Mesendoderm (in vitro differentiated cells): ENCODE measurements around the gene EVI5.
"Not testable (repeated sequence)": the region's sequence is repeated elsewhere in the genome, so short reads cannot be mapped to it uniquely, and the experiment has no call there.

Experiments used
- DNase-seq: peaks from one replicate; pipeline ENCODE4 v3.0.0; 2013
- H2AK5ac ChIP-seq: 2 replicates; pipeline ENCODE4 v1.6.1; 2013; ENCODE audit warnings: low read length, inconsistent platforms
- H2BK120ac ChIP-seq: 2 replicates; pipeline ENCODE4 v1.6.1; 2013; ENCODE audit warnings: low read depth, mild to moderate bottlenecking, low read length, moderate library complexity, mixed read lengths
- H2BK15ac ChIP-seq: replicated peaks from 2 replicates; pipeline ENCODE4 v1.6.1; 2013; ENCODE audit warnings: low read depth, mild to moderate bottlenecking, moderate library complexity
- H2BK5ac ChIP-seq: 2 replicates; pipeline ENCODE4 v1.6.1; 2013; ENCODE audit warnings: low read length, inconsistent platforms
- H3K18ac ChIP-seq: 2 replicates; pipeline ENCODE4 v1.6.1; 2013; ENCODE audit warnings: mild to moderate bottlenecking, low read length, mixed read lengths
- H3K23ac ChIP-seq: one replicate; pipeline ENCODE4 v1.6.1; 2013; ENCODE audit warnings: low read length
- H3K27ac ChIP-seq: 2 replicates; pipeline ENCODE4 v1.5.1; 2013; ENCODE audit warnings: low read depth, mild to moderate bottlenecking, inconsistent platforms, low read length, moderate library complexity
- H3K27me3 ChIP-seq: 2 replicates; pipeline ENCODE4 v1.6.1; 2013; ENCODE audit warnings: low read length, control low read depth, mild to moderate bottlenecking, inconsistent platforms; ENCODE audit not compliant: insufficient read depth, poor library complexity
- H3K36me3 ChIP-seq: 2 replicates; pipeline ENCODE4 v1.6.1; 2013; ENCODE audit warnings: low read length, inconsistent platforms; ENCODE audit not compliant: control insufficient read depth, insufficient read depth
- H3K4ac ChIP-seq: one replicate; pipeline ENCODE4 v1.6.1; 2013; ENCODE audit warnings: low read depth, mild to moderate bottlenecking, low read length, moderate library complexity
- H3K4me1 ChIP-seq: 2 replicates; pipeline ENCODE4 v1.6.1; 2013; ENCODE audit warnings: low read depth, low read length, inconsistent platforms; ENCODE audit not compliant: control insufficient read depth
- H3K4me2 ChIP-seq: 2 replicates; pipeline ENCODE4 v1.6.1; 2013; ENCODE audit warnings: low read length
- H3K4me3 ChIP-seq: 2 replicates; pipeline ENCODE4 v1.5.1; 2013; ENCODE audit warnings: mild to moderate bottlenecking, low read length
- H3K56ac ChIP-seq: one replicate; pipeline ENCODE4 v1.6.1; 2013; ENCODE audit warnings: low read length
- H3K79me1 ChIP-seq: 2 replicates; pipeline ENCODE4 v1.6.1; 2013; ENCODE audit warnings: low read length, inconsistent platforms
- H3K79me2 ChIP-seq: 2 replicates; pipeline ENCODE4 v1.6.1; 2013; ENCODE audit warnings: mild to moderate bottlenecking, low read length; ENCODE audit not compliant: control insufficient read depth, insufficient read depth
- H3K9ac ChIP-seq: 2 replicates; pipeline ENCODE4 v1.6.1; 2013; ENCODE audit warnings: low read length, inconsistent platforms
- H4K5ac ChIP-seq: one replicate; pipeline ENCODE4 v1.6.1; 2013; ENCODE audit warnings: low read length
- H4K8ac ChIP-seq: one replicate; pipeline ENCODE4 v1.6.1; 2013; ENCODE audit warnings: low read depth, mild to moderate bottlenecking, control low read depth, low read length, moderate library complexity
- WGBS: extraction: QIAGEN DNeasy Blood & Tissue Kit; methylation state at CpG from one replicate; pipeline ENCODE4 v1.1.7; 2013; ENCODE audit warnings: low lambda C conversion rate, missing lambda C conversion rate; ENCODE audit not compliant: insufficient coverage; ENCODE audit errors: extremely low coverage; 5-methylcytosine and 5-hydroxymethylcytosine counted together

Gene EVI5

DNA sequence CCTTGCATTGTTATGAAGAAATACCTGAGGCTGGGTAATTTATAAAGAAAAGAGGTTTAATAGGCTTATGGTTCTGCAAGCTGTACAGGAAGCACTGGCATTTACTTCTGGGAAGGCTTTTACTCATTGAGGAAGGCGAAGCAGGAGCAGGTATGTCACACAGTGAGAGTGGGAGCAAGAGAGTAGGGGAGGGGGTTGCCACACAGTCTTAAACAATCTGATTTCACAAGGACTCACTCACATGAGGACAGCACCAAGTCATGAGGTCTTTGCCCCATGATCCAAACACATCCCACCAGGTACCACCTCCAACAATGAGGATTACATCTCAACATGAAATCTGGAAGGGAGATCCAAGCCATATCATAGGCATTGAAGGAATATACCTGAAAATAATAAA lies 127.2 kb downstream of the EVI5 start:
- H4K8ac ChIP-seq: no peak overlapping the region
- H3K4ac ChIP-seq: no peak overlapping the region
- no peaks in the 10 kb centered on the region for H3K36me3 ChIP-seq
- H3K79me1 ChIP-seq: no peaks in the 10 kb centered on the region
- no peak overlapping the region for H2BK120ac ChIP-seq
- no peak overlapping the region for H3K18ac ChIP-seq
- H2BK15ac ChIP-seq: no peak overlapping the region
- no peak overlapping the region for H4K5ac ChIP-seq
- H3K56ac ChIP-seq: no peak overlapping the region
- DNase-seq: no peak
- no peak overlapping the region for H3K4me3 ChIP-seq
- no peak overlapping the region for H3K4me2 ChIP-seq
- H3K23ac ChIP-seq: no peak overlapping the region
- H3K79me2 ChIP-seq: no peaks in the 10 kb centered on the region
- H3K27ac ChIP-seq: no peak overlapping the region
- no peaks in the 10 kb centered on the region for H3K27me3 ChIP-seq
- no peak overlapping the region for H2BK5ac ChIP-seq
- H3K9ac ChIP-seq: no peak overlapping the region
- no peaks in the 10 kb centered on the region for H3K4me1 ChIP-seq
- WGBS: no CpG with 5 or more reads among the region's 1 CpG
- H2AK5ac ChIP-seq: no peak overlapping the region

GRCh38 chr1:92655197-92655801 lies 129.6 kb downstream of the EVI5 start:
- Histone ChIP-seq H3K79me2 (no peaks in the 10 kb centered on the region), H4K8ac (no peak overlapping the region), H3K23ac (no peak overlapping the region), H2BK5ac (no peak overlapping the region), H3K9ac (no peak overlapping the region), H3K27ac (no peak overlapping the region), H3K27me3 (no peaks in the 10 kb centered on the region), H3K4me1 (no peaks in the 10 kb centered on the region), H3K4me3 (no peak overlapping the region), H3K36me3 (no peaks in the 10 kb centered on the region), H2BK120ac (no peak overlapping the region), H3K4ac (no peak overlapping the region), H3K18ac (no peak overlapping the region), H4K5ac (no peak overlapping the region), H3K4me2 (no peak overlapping the region), H2AK5ac (no peak overlapping the region), H2BK15ac (no peak overlapping the region), H3K79me1 (no peaks in the 10 kb centered on the region), H3K56ac (no peak overlapping the region)
- no CpG with 5 or more reads among the region's 3 CpGs for WGBS
- no peak for DNase-seq

GRCh38 chr1:92653605-92654381 lies 131.1 kb downstream of the EVI5 start:
- H3K23ac ChIP-seq: no peak overlapping the region
- no peaks in the 10 kb centered on the region for H3K36me3 ChIP-seq
- no peak overlapping the region for H4K8ac ChIP-seq
- no peak overlapping the region for H3K18ac ChIP-seq
- H2BK15ac ChIP-seq: no peak overlapping the region
- H3K79me2 ChIP-seq: no peaks in the 10 kb centered on the region
- no peaks in the 10 kb centered on the region for H3K79me1 ChIP-seq
- no peak overlapping the region for H2BK120ac ChIP-seq
- H3K9ac ChIP-seq: no peak overlapping the region
- H3K4me3 ChIP-seq: no peak overlapping the region
- no peaks in the 10 kb centered on the region for H3K27me3 ChIP-seq
- peak; percentile 7 for DNase-seq
- no peak overlapping the region for H2BK5ac ChIP-seq
- H3K27ac ChIP-seq: no peak overlapping the region
- H3K4me2 ChIP-seq: no peak overlapping the region
- H2AK5ac ChIP-seq: no peak overlapping the region
- H3K4me1 ChIP-seq: no peaks in the 10 kb centered on the region
- no CpG with 5 or more reads among the region's 4 CpGs for WGBS
- no peak overlapping the region for H3K56ac ChIP-seq
- no peak overlapping the region for H4K5ac ChIP-seq
- no peak overlapping the region for H3K4ac ChIP-seq

GRCh38 chr1:92640686-92641085 lies 144.2 kb downstream of the EVI5 start:
- H3K27me3 ChIP-seq, H2BK15ac ChIP-seq, H3K4ac ChIP-seq, H2AK5ac ChIP-seq, H3K18ac ChIP-seq, H3K9ac ChIP-seq, H2BK120ac ChIP-seq, H4K8ac ChIP-seq, H3K27ac ChIP-seq, H3K79me1 ChIP-seq, H3K4me3 ChIP-seq, H3K56ac ChIP-seq, DNase-seq, H3K79me2 ChIP-seq, H4K5ac ChIP-seq, H3K36me3 ChIP-seq, H3K4me2 ChIP-seq, H3K4me1 ChIP-seq, H2BK5ac ChIP-seq, H3K23ac ChIP-seq: not testable (repeated sequence)
- no CpG with 5 or more reads among the region's 3 CpGs for WGBS

DNA sequence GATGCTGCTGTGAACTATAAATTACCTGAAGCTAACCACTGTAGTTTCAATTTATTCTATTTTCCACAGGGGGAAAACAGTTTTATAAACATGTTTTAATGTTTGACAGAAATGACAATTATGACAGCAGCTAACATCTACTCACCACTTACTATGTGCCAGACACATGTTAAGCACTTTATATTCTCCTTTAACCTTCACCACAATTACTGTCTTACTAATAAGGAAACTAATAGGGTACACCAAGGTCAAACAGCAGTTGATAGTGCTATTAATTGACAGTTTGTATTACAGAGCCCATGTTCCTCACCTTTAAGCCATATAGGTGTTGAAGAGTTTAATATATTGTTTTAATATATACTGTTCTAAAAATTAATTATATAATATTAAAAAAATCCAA lies 146.4 kb downstream of the EVI5 start:
- Histone ChIP-seq H3K27me3 (no peaks in the 10 kb centered on the region), H3K36me3 (no peaks in the 10 kb centered on the region), H2BK15ac (no peak overlapping the region), H3K9ac (no peak overlapping the region), H3K27ac (no peak overlapping the region), H3K79me2 (no peaks in the 10 kb centered on the region), H2BK5ac (no peak overlapping the region), H3K79me1 (no peaks in the 10 kb centered on the region), H3K56ac (no peak overlapping the region), H3K18ac (no peak overlapping the region), H4K5ac (no peak overlapping the region), H2AK5ac (no peak overlapping the region), H3K4me3 (no peak overlapping the region), H3K4me1 (no peaks in the 10 kb centered on the region), H4K8ac (no peak overlapping the region), H3K4ac (no peak overlapping the region), H2BK120ac (no peak overlapping the region), H3K23ac (no peak overlapping the region), H3K4me2 (no peak overlapping the region)
- DNase-seq: no peak

GRCh38 chr1:92635203-92635602 lies 149.7 kb downstream of the EVI5 start:
- not testable (repeated sequence) for H3K27me3 ChIP-seq, H2BK15ac ChIP-seq, H3K56ac ChIP-seq, H3K79me1 ChIP-seq, H3K4me1 ChIP-seq, H3K4me3 ChIP-seq, H2BK120ac ChIP-seq, H4K5ac ChIP-seq, H3K18ac ChIP-seq, H3K79me2 ChIP-seq, H3K4me2 ChIP-seq, H3K9ac ChIP-seq, H3K27ac ChIP-seq, DNase-seq, H4K8ac ChIP-seq, H3K4ac ChIP-seq, H3K36me3 ChIP-seq, H2AK5ac ChIP-seq, H3K23ac ChIP-seq, H2BK5ac ChIP-seq
- no CpG with 5 or more reads among the region's 16 CpGs for WGBS
